GM19025 (cell line): ENCODE results near the gene STK24.

Source experiments
- ATAC-seq: cut with Tn5 transposase; IDR thresholded peaks from one replicate; pipeline ENCODE4 v1.9.1; 2021; ENCODE audit warnings: mild to moderate bottlenecking, low read depth, moderate library complexity; ENCODE audit not compliant: unreplicated experiment

The STK24 gene

GRCh38 chr13:98495627-98496478 lies 81.1 kb downstream of the STK24 start:
- ATAC-seq, result no peak

- no peak for ATAC-seq
Observed at GRCh38 chr13:98494769-98495168, 82.1 kb downstream of the STK24 start.

- ATAC-seq, result no peak
Observed at GRCh38 chr13:98493042-98493712, 83.7 kb downstream of the STK24 start.

GRCh38 chr13:98492335-98493041 lies 84.4 kb downstream of the STK24 start:
- no peak for ATAC-seq

GRCh38 chr13:98490866-98491265 lies 86.0 kb downstream of the STK24 start:
- ATAC-seq, result no peak

GRCh38 chr13:98490195-98490836 lies 86.6 kb downstream of the STK24 start:
- ATAC-seq, result no peak

GRCh38 chr13:98489446-98490194 lies 87.3 kb downstream of the STK24 start:
- no peak for ATAC-seq

GRCh38 chr13:98488736-98489135 lies 88.2 kb downstream of the STK24 start:
- peak; percentile 70 for ATAC-seq

- ATAC-seq, result no peak
Observed at GRCh38 chr13:98487522-98487921, 89.4 kb downstream of the STK24 start.

GRCh38 chr13:98487016-98487415 lies 89.9 kb downstream of the STK24 start:
- ATAC-seq, result no peak

- no peak for ATAC-seq
Observed at GRCh38 chr13:98486412-98486811, 90.5 kb downstream of the STK24 start.

GRCh38 chr13:98485561-98485960 lies 91.3 kb downstream of the STK24 start:
- no peak for ATAC-seq

- no peak for ATAC-seq
Observed at GRCh38 chr13:98484289-98485219, 92.4 kb downstream of the STK24 start.

- no peak for ATAC-seq
Observed at GRCh38 chr13:98483601-98484288, 93.2 kb downstream of the STK24 start.

GRCh38 chr13:98482476-98483444 lies 94.1 kb downstream of the STK24 start:
- ATAC-seq, result no peak

GRCh38 chr13:98480915-98481877 lies 95.7 kb downstream of the STK24 start:
- ATAC-seq, result peak; percentile 33
